Activated T-helper 9 cell treated with anti-CD3 and anti-CD28 coated beads, Interleukin-2, amount 50 U/mL, for 16 hours (primary cell): ENCODE measurements around the gene KCNJ2.

ENCODE experiments used
- DNase-seq: peaks from one replicate; pipeline ENCODE4 v3.0.0-alpha.2; 2020; ENCODE audit warnings: low read depth

KCNJ2 gene

GRCh38 chr17:70168977-70169708 lies at the start of gene KCNJ2:
Gene KCNJ2, plus strand, starts transcription at chr17:70169532. Its CDS starts 5,508 bp downstream, at chr17:70175040.
- no peak for DNase-seq

- DNase-seq, result no peak
Observed at GRCh38 chr17:70119545-70119944, 49.8 kb upstream of the KCNJ2 start.

DNA sequence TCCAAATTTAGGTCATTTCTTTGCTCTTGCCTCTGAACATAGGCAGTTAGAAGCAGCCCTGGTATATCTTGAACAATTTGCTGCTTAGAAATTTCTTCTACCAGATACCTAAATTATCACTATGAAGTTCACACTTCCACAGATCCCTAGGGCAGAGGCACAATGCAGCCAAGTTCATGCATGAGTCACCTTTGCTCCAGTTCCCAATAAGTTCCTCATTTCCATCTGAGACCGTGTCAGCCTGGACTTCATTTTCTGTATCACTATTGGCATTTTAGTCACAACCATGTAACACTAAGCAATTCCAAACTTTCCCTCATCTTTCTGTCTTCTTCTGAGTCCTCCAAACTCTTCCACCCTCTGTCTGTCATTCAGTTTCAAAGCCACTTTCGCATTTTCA lies 49.3 kb upstream of the KCNJ2 start:
- DNase-seq, result no peak

- DNase-seq, result no peak
Observed at GRCh38 chr17:70120425-70120824, 48.9 kb upstream of the KCNJ2 start.

- DNase-seq, result no peak
Observed at GRCh38 chr17:70121126-70121525, 48.2 kb upstream of the KCNJ2 start.

DNA sequence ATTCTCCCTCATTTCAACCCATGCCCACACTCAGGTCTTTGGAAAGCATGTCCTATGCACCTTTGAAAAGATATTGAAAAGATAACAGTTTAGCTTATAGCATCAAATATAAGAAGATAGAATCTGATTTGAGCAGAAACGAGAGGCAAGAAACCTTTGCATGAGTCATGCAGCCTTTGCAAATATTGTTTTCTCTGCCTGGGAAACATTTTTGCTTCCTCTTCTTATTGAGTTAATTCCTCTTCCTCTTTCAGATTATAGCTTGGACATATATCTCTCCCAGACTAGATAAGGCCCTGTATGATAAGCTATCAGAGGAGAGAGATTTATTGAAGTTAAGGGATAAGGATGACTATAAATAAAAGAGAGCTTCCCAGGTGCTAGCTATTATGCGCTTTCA lies 46.1 kb upstream of the KCNJ2 start:
- DNase-seq, result no peak

DNA sequence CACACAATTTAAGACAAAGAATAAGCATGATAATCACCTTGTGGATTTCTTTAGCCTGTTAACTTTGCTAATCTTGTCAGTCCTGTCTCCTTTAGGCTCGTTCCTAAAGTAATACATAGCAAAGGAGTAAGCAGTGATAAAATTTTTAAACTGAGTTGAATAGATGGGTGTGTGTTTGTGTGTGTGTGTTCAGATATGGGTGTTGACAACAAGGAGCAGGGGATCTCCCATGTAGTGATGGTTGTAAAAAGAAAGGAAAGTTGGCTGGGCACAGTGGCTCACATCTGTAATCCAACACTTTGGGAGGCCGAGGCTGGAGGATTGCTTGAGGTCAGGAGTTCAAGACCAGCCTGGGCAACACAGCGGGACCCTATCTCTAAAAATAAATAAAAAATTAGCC lies 44.6 kb upstream of the KCNJ2 start:
- DNase-seq, result no peak

GRCh38 chr17:70127221-70127873 lies 42.0 kb upstream of the KCNJ2 start:
- DNase-seq, result no peak

- no peak for DNase-seq
Observed at GRCh38 chr17:70128727-70129238, 40.5 kb upstream of the KCNJ2 start.

DNA sequence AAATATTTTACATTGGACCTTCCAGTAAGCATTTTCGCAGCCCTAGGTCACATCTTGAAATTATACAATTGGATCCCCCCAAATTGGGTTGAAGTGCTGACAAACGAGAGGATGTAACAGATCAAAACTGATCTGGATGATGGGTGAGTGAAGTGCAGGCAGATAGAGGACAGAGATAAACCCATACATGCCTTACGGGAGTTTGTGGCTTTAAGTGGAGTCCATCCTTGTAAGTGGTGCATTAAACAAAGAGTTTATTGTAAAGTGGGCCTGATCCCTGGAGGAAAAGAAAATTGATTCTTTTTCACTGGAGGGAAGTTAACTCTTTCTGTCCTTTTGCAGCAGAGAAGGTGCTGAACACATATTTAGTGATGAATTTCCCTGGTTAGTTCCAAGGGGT lies 39.0 kb upstream of the KCNJ2 start:
- no peak for DNase-seq

GRCh38 chr17:70132505-70132904 lies 36.8 kb upstream of the KCNJ2 start:
- DNase-seq, result no peak

DNA sequence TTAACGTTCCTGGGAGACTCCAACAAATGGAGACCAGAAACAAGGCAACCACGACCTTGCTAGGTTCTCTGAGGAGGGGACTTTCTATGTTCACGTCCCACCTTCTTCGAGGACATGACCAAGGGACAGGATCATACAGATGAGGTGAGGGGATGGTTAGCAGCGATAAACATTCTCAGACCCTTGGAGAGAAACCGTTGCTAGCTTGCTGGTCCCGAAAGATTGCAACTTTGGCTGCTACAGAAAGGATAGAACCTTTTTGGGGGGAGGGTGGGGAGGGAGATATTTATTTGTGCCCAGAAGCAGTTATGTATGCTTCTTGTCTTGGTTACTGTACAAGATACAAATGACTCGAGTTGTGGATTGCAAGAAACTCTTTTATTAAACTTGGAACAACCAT lies 35.3 kb upstream of the KCNJ2 start:
- no peak for DNase-seq

DNA sequence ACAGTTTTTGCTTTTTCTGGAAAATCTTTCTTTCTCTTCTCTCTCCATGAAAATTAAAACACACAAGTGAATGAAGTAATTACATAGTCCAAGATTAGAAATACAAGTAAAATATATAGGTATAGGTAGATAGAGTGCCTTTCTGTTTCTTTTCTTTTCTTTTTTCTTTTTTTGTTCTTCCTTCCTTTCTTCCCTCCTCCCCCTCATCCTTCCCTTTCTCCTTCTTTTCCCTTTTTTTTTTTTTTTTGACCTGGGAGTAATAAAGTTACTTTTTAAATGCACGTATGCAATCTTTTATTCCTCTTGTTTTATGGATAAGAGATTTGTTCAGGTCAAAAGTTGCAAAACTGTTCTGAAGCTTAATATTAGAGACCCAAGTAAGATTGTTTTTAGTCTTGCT lies 34.6 kb upstream of the KCNJ2 start:
- DNase-seq, result no peak

GRCh38 chr17:70136131-70136530 lies 33.2 kb upstream of the KCNJ2 start:
- DNase-seq, result no peak

DNA sequence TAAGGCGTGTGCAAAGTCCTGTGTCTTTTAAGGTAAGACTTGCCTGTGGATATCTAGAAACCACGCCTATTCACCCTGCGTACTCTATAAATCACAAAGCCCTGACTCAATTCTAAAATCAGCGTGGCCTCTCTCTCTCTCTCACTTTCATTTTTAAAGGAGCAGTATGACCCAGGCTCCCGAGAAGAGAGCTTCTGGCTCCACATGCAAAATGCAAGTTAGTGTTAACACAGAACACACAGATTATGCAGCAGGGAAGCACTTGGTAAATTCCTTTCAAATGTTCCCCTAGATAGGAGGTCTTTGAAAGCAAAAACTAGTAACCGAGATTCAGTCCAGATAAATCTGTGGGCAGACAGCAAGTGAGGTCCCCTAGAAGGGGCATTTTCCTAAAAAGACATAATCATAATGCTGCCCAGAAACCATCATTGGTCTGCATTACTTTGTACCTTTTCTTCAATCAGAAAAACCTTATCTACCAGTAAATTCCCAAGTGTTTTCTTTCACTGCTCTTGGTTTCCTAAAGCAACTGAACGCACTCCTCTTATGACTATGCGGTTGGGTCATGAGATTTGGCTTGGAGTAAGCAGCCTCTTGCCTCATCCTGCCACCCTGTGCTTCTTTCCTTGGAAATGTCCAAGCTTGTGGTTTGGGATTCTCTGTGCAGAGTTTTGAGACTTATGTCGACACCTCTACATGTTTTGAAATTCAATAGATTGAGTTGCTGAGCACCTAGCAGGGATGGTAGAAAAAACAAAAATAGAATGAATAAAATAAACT lies 31.7 kb upstream of the KCNJ2 start:
- DNase-seq, result no peak

GRCh38 chr17:70138291-70138865 lies 31.0 kb upstream of the KCNJ2 start:
- DNase-seq, result no peak

- DNase-seq, result no peak
Observed at GRCh38 chr17:70139449-70139993, 29.8 kb upstream of the KCNJ2 start.

GRCh38 chr17:70144260-70144846 lies 25.0 kb upstream of the KCNJ2 start:
- DNase-seq, result no peak

GRCh38 chr17:70153210-70153609 lies 16.1 kb upstream of the KCNJ2 start:
- DNase-seq, result no peak

GRCh38 chr17:70157151-70157550 lies 12.2 kb upstream of the KCNJ2 start:
- DNase-seq, result no peak

GRCh38 chr17:70158180-70158579 lies 11.2 kb upstream of the KCNJ2 start:
- DNase-seq, result no peak

DNA sequence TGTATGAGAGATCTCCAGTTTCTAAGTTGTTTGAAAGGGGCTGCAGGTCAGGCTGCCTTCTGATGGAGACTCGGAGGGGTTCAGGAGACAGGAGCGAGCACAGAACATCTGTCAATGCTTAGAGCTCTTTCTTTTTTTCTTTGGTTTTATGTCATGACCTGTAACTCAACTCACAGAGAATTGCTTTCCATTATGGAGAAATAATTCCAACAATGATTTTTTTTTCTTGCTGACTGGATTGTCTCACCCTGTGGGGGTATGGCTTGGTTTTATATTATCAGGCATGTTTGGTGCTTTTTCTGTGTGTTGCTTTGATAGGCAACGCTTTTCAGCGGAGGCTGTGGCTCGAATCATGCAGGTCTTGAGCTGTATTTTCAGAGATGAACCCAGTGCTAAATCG lies 10.7 kb upstream of the KCNJ2 start:
- DNase-seq, result no peak
